K562 (cell line): ENCODE results near the gene TOMM22. TPM values are rescaled to one million over a fixed set of nuclear protein-coding genes. Genes with fewer than 3 reads are reported as not detected.

ENCODE experiments used
- ADNP ChIP-seq: fragments of 200-800 bp; sonication (Bioruptor generic); IDR thresholded peaks from 2 replicates; pipeline ENCODE4 v1.6.1; 2016; ENCODE audit warnings: missing genetic modification characterization, missing compliant biosample characterization
- CBX2 ChIP-seq: fragments of 200-600 bp; sonication (generic); IDR thresholded peaks from one replicate; pipeline ENCODE4 v1.6.1; 2012; ENCODE audit warnings: mild to moderate bottlenecking, low read length, inconsistent platforms; ENCODE audit not compliant: insufficient read depth, poor library complexity, severe bottlenecking
- CREBBP ChIP-seq: IDR thresholded peaks from one replicate; pipeline ENCODE4 v1.6.1; 2012; ENCODE audit warnings: low read depth, mild to moderate bottlenecking, control low read depth, inconsistent platforms, low read length
- EP300 ChIP-seq: IDR thresholded peaks from 2 replicates; pipeline ENCODE4 v1.6.1; 2012; ENCODE audit warnings: low read length, improper control_type of control experiment
- HNRNPH1 ChIP-seq: fragments of 200-400 bp; formaldehyde crosslinking; optimal IDR thresholded peaks from 2 replicates; pipeline ENCODE3; 2017; ENCODE audit warnings: low read depth, mild to moderate bottlenecking, low read length, moderate library complexity
- IFI16 ChIP-seq: fragments of 250-450 bp; sonication (Bioruptor Pico); IDR thresholded peaks from 2 replicates; pipeline ENCODE4 v2.1.2; 2022; ENCODE audit warnings: mild to moderate bottlenecking, inconsistent platforms
- MYC ChIP-seq, 2 experiments: fragments of 250-450 bp in 1 of 2; sonication (Bioruptor Pico) in 1 of 2; IDR thresholded peaks; 2 replicates each; pipeline versions ENCODE4 v1.5.1 to v1.6.1; 2012 to 2021; ENCODE audit warnings: low read depth in 2 of 2, borderline replicate concordance in 1 of 2, improper control_type of control experiment in 1 of 2, low read length in 1 of 2, mild to moderate bottlenecking in 1 of 2, moderate library complexity in 1 of 2
- NBN ChIP-seq: fragments of 450-650 bp; IDR thresholded peaks from 2 replicates; pipeline ENCODE4 v1.6.1; 2016; ENCODE audit warnings: low read depth, mild to moderate bottlenecking
- NEUROD1 ChIP-seq: fragments of 150-350 bp; IDR thresholded peaks from 2 replicates; pipeline ENCODE4 v1.6.1; 2014; ENCODE audit warnings: borderline replicate concordance, low read length, low read depth; ENCODE audit not compliant: partially characterized antibody
- NONO ChIP-seq, 2 experiments: fragments of 200-400 bp in 1 of 2; fragments of 450-650 bp in 1 of 2; formaldehyde crosslinking in 1 of 2; IDR thresholded peaks; 2 replicates each; pipeline ENCODE4 v1.6.1; 2017; ENCODE audit warnings: low read depth in 2 of 2, mild to moderate bottlenecking in 2 of 2, moderate library complexity in 2 of 2, low read length in 1 of 2
- POLR2AphosphoS2 ChIP-seq: IDR thresholded peaks from 2 replicates; pipeline ENCODE4 v1.6.1; 2012; ENCODE audit warnings: low read length, improper control_type of control experiment
- PURB ChIP-seq: sonication (generic); formaldehyde crosslinking; IDR thresholded peaks from 2 replicates; pipeline ENCODE4 v1.9.0; 2021; ENCODE audit warnings: low read depth, mild to moderate bottlenecking, missing genetic modification reagents
- RCOR1 ChIP-seq, 2 experiments: IDR thresholded peaks; 2 replicates each; pipeline ENCODE4 v1.6.1; 2012; ENCODE audit warnings: low read depth in 2 of 2, low read length in 2 of 2, borderline replicate concordance in 1 of 2, improper control_type of control experiment in 1 of 2
- SMC3 ChIP-seq: conservative IDR thresholded peaks from 2 replicates; pipeline ENCODE4 v1.6.1; 2011; ENCODE audit warnings: low read depth, low read length, improper control_type of control experiment; ENCODE audit not compliant: insufficient read depth
- SP2 ChIP-seq: IDR thresholded peaks from 2 replicates; pipeline ENCODE4 v1.6.1; 2011; ENCODE audit warnings: mild to moderate bottlenecking, low read depth, low read length, moderate library complexity; ENCODE audit not compliant: poor library complexity, severe bottlenecking; ENCODE audit errors: extremely low read depth
- USF1 ChIP-seq: sonication (generic); formaldehyde crosslinking; IDR thresholded peaks from 2 replicates; pipeline ENCODE4 v1.9.0; 2022; ENCODE audit warnings: mild to moderate bottlenecking, missing genetic modification reagents
- ZFP91 ChIP-seq: sonication (generic); formaldehyde crosslinking; IDR thresholded peaks from 2 replicates; pipeline ENCODE4 v1.8.0; 2022; ENCODE audit warnings: mild to moderate bottlenecking, missing genetic modification reagents
- ZNF695 ChIP-seq: fragments of 450-650 bp; formaldehyde crosslinking; IDR thresholded peaks from 2 replicates; pipeline ENCODE4 v1.4.0; 2020; ENCODE audit warnings: mild to moderate bottlenecking, moderate library complexity
- polyA plus RNA-seq, 8 experiments: library from polyadenylated mRNA; depleted of rRNA in 4 of 8; stranded (reverse) in 5 of 8; unstranded in 3 of 8; fragments of >200 nt; fragmentation: Nextera tagmentation in 2 of 8; fragmentation: Illumina TruSeq in 1 of 8; extraction: Ambion mirVana in 2 of 8; extraction: Trizol in 1 of 8; gene quantifications; 2 replicates each; pipeline versions ENCODE4 v1.2.1 to v1.2.3, GENCODE V29; 2011 to 2014; ENCODE audit warnings: inconsistent platforms in 1 of 8, missing spikeins in 1 of 8
- total RNA-seq, 7 experiments: library from RNA; depleted of rRNA in 6 of 7; stranded (reverse); fragments of >200 nt in 6 of 7; fragmentation: Illumina TruSeq in 2 of 7; extraction: Trizol in 2 of 7; gene quantifications; 2 replicates each; pipeline versions ENCODE4 v1.2.1 to v1.2.3, GENCODE V29; 2011 to 2021; ENCODE audit warnings: low replicate concordance in 1 of 7
- TF ChIP-seq, protein P1 (sequence below): fragments of 200-800 bp; sonication (Bioruptor generic); IDR thresholded peaks from 2 replicates; pipeline ENCODE4 v1.6.1; 2017; ENCODE audit warnings: missing genetic modification characterization, missing compliant biosample characterization
- TF ChIP-seq, protein P2 (sequence below): fragments of 450-650 bp; IDR thresholded peaks from 2 replicates; pipeline ENCODE4 v1.6.1; 2016; ENCODE audit warnings: low read depth, mild to moderate bottlenecking, moderate library complexity

TOMM22 gene
- total and polyA plus RNA-seq, 9 of the 15 experiments (the other 6 are each of a cell fraction or from before 2014, with no cell fraction given) = 25.8 to 108 (median 73.8) TPM

DNA sequence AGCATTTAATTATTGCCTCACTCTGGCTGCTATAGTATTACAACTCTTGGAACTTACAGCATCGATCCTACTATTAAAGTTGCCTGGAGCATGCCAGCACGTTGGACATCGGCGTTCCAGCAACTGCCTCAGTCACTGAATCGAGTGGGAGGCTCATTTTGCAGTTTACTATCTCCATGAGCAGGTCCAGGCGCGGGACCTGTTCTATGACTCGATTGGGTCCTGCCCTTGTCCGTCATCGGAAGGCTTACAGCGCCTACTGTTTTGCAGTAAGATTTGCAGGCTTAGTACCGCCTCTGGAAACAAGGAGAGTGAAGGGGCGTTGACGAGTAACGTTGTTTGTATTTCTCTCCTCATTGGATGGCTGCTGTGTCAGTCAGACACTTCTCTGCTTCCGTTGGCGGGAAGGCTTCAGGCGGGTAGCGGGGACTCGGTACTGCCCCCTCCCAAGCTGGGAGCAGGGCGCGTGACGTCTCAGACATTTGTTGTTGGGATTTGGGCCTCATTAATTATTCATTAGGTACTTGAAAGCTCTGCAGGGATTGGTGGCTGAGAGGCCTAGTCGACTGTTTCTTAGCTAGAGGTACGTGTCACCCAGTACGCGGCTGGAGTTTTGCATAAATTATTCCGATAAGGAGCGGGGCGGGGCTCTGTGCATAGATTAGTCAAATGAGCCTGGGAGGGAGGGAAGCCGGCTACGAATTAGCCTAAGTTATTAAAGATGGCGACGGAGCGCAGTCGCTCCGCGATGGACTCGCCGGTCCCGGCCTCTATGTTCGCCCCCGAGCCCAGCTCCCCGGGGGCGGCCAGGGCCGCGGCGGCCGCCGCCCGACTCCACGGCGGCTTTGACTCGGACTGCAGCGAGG is 23.7 kb downstream of the TOMM22 start, which contains the start of gene GTPBP1 (continued):
- peak; percentile 83 for TF ChIP-seq USF1
- no peak for TF ChIP-seq ZNF695
- TF ChIP-seq, protein P1, sequence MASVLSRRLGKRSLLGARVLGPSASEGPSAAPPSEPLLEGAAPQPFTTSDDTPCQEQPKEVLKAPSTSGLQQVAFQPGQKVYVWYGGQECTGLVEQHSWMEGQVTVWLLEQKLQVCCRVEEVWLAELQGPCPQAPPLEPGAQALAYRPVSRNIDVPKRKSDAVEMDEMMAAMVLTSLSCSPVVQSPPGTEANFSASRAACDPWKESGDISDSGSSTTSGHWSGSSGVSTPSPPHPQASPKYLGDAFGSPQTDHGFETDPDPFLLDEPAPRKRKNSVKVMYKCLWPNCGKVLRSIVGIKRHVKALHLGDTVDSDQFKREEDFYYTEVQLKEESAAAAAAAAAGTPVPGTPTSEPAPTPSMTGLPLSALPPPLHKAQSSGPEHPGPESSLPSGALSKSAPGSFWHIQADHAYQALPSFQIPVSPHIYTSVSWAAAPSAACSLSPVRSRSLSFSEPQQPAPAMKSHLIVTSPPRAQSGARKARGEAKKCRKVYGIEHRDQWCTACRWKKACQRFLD (CRISPR knock-in tag) = no peak
- TF ChIP-seq SMC3 = no peak
- TF ChIP-seq SP2 = peak; percentile 70
- TF ChIP-seq ZFP91 (CRISPR knock-in tag) = no peak
- no peak for TF ChIP-seq PURB (CRISPR knock-in tag)
- peak; percentile 58 for TF ChIP-seq NEUROD1
- TF ChIP-seq ADNP (tag) = no peak
- 0 out of 4 replicates have a peak, but pooled peaks of 1 of the 2 experiments have one; percentile 23 for TF ChIP-seq RCOR1 (IDR thresholded peaks at IDR 0.05; ENCODE audit: borderline replicate concordance in 1 of 2, low read depth in 2 of 2, low read length in 2 of 2)
- peak; percentile 24; the same call in 1 of the 2 replicates for TF ChIP-seq NBN
- TF ChIP-seq, protein P2, sequence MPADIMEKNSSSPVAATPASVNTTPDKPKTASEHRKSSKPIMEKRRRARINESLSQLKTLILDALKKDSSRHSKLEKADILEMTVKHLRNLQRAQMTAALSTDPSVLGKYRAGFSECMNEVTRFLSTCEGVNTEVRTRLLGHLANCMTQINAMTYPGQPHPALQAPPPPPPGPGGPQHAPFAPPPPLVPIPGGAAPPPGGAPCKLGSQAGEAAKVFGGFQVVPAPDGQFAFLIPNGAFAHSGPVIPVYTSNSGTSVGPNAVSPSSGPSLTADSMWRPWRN = no peak
- peak; percentile 61 for TF ChIP-seq MYC (IDR thresholded peaks at IDR 0.05; ENCODE audit: low read depth, low read length)
- no peak for TF ChIP-seq MYC (CRISPR knock-in tag; IDR thresholded peaks at IDR 0.05; ENCODE audit: borderline replicate concordance, low read depth)
- no peak for TF ChIP-seq CBX2
- TF ChIP-seq IFI16 (CRISPR knock-in tag) = no peak
- TF ChIP-seq POLR2AphosphoS2 = no peak
- peak in 1 of 2 experiments; percentile 47; a peak in 1 of 4 replicates for TF ChIP-seq NONO (IDR thresholded peaks at IDR 0.05; ENCODE audit: low read depth in 2 of 2, low read length in 1 of 2)
- 0 out of 2 replicates have a peak, but pooled peaks have one; percentile 51 for TF ChIP-seq EP300
- no peak for TF ChIP-seq HNRNPH1
- TF ChIP-seq CREBBP = no peak
